Cardiac fibroblast (primary cell): Measurements from ENCODE around the gene KIAA1328.

Experiments used
- DNase-seq, 2 donors: peaks; one replicate each; pipeline versions ENCODE4 v3.0.0 to v3.0.0-alpha.2; 2010; ENCODE audit warnings: low read depth in 2 of 2
- H3K4me3 ChIP-seq, 2 donors: replicated peaks in 1 of 2; 1 replicate in 1 of 2; 2 replicates in 1 of 2; pipeline ENCODE4 v1.5.1; 2011; ENCODE audit warnings: low read depth in 2 of 2, low read length in 2 of 2, mild to moderate bottlenecking in 2 of 2, moderate library complexity in 1 of 2
- TF ChIP-seq, protein P1 (sequence below): IDR thresholded peaks from one replicate; pipeline ENCODE4 v1.5.1; 2011; ENCODE audit warnings: low read depth, mild to moderate bottlenecking, low read length, inconsistent platforms

The KIAA1328 gene

GRCh38 chr18:37274309-37275236, 445.6 kb downstream of the KIAA1328 start:
- no peak for DNase-seq
- H3K4me3 ChIP-seq = no peak overlapping the region
- TF ChIP-seq, protein P1, sequence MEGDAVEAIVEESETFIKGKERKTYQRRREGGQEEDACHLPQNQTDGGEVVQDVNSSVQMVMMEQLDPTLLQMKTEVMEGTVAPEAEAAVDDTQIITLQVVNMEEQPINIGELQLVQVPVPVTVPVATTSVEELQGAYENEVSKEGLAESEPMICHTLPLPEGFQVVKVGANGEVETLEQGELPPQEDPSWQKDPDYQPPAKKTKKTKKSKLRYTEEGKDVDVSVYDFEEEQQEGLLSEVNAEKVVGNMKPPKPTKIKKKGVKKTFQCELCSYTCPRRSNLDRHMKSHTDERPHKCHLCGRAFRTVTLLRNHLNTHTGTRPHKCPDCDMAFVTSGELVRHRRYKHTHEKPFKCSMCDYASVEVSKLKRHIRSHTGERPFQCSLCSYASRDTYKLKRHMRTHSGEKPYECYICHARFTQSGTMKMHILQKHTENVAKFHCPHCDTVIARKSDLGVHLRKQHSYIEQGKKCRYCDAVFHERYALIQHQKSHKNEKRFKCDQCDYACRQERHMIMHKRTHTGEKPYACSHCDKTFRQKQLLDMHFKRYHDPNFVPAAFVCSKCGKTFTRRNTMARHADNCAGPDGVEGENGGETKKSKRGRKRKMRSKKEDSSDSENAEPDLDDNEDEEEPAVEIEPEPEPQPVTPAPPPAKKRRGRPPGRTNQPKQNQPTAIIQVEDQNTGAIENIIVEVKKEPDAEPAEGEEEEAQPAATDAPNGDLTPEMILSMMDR = no peak

GRCh38 chr18:37275237-37275741, 446.4 kb downstream of the KIAA1328 start:
- DNase-seq = no peak
- no peak overlapping the region for H3K4me3 ChIP-seq
- TF ChIP-seq, protein P1 = no peak

- DNase-seq = no peak
- TF ChIP-seq, protein P1 = no peak
- no peak overlapping the region for H3K4me3 ChIP-seq
These were observed 447.4 kb downstream of the KIAA1328 start for GRCh38 chr18:37276111-37276890.

- no peak for DNase-seq
- H3K4me3 ChIP-seq = no peak overlapping the region
- TF ChIP-seq, protein P1 = no peak
These were observed 448.9 kb downstream of the KIAA1328 start for GRCh38 chr18:37277804-37278203.
